H1 (cell line): ENCODE data around the gene HIVEP3. TPM values are rescaled to one million over a fixed set of nuclear protein-coding genes. Genes with fewer than 3 reads are reported as not detected.

Experiments
- CTCF ChIA-PET: fragments of 300-600 bp; sonication (Branson Sonifier 250); formaldehyde crosslinking; loops from one replicate; lab custom pipeline; 2021; ENCODE audit not compliant: partially characterized antibody; lab: Charles Lee
- POLR2A ChIA-PET: fragments of 300-600 bp; sonication (Branson Sonifier 250); formaldehyde crosslinking; loops from one replicate; lab custom pipeline; 2021; ENCODE audit warnings: inconsistent platforms; ENCODE audit not compliant: partially characterized antibody; lab: Charles Lee
- DNase-seq, 2 experiments: peaks; one replicate each; pipeline versions ENCODE4 v3.0.0 to v3.0.0-alpha.2; 2010 to 2022; ENCODE audit warnings: low spot score in 2 of 2, low read depth in 1 of 2, mixed read lengths in 1 of 2
- FAIRE-seq: peaks from 2 replicates; lab custom pipeline; 2011; peaks lifted over from hg19 to GRCh38; lab: Jason Lieb, UNC
- H2AFZ ChIP-seq: 2 replicates; pipeline ENCODE4 v1.8.1; 2012; ENCODE audit warnings: low read length, inconsistent platforms
- H2AK5ac ChIP-seq: 2 replicates; pipeline ENCODE4 v1.6.1; 2013; ENCODE audit warnings: low read depth, low read length
- H2BK120ac ChIP-seq: replicated peaks from 2 replicates; pipeline ENCODE3; 2013; ENCODE audit warnings: low read depth, low read length, inconsistent platforms
- H2BK12ac ChIP-seq: 2 replicates; pipeline ENCODE4 v1.6.1; 2013; ENCODE audit warnings: low read depth, low read length
- H2BK15ac ChIP-seq: 2 replicates; pipeline ENCODE4 v1.6.1; 2013; ENCODE audit warnings: low read length
- H2BK20ac ChIP-seq: 2 replicates; pipeline ENCODE4 v1.6.1; 2013; ENCODE audit warnings: low read length
- H2BK5ac ChIP-seq: 2 replicates; pipeline ENCODE4 v1.6.1; 2013; ENCODE audit warnings: low read depth, low read length
- H3K14ac ChIP-seq: 2 replicates; pipeline ENCODE4 v1.6.1; 2013; ENCODE audit warnings: inconsistent platforms; ENCODE audit not compliant: insufficient read length
- H3K18ac ChIP-seq: 2 replicates; pipeline ENCODE4 v1.6.1; 2013; ENCODE audit warnings: low read length; ENCODE audit errors: extremely low read depth
- H3K23ac ChIP-seq: 2 replicates; pipeline ENCODE4 v1.6.1; 2013; ENCODE audit warnings: inconsistent platforms; ENCODE audit not compliant: insufficient read length
- H3K23me2 ChIP-seq: 2 replicates; pipeline ENCODE4 v1.6.1; 2013; ENCODE audit warnings: low read depth, low read length
- H3K27ac ChIP-seq: 2 replicates; pipeline ENCODE4 v1.6.1; 2011; ENCODE audit warnings: low read depth, low read length, inconsistent platforms
- H3K27me3 ChIP-seq, 4 experiments: replicated peaks in 1 of 4; 1 replicate in 1 of 4; 2 replicates in 3 of 4; pipeline versions ENCODE4 v1.6.1 to v1.8.1; 2011 to 2013; ENCODE audit warnings: low read length in 3 of 4, mild to moderate bottlenecking in 3 of 4, inconsistent platforms in 2 of 4, mixed read lengths in 2 of 4, moderate library complexity in 1 of 4; ENCODE audit not compliant: control insufficient read depth in 3 of 4, insufficient read depth in 3 of 4; ENCODE audit errors: extremely low read depth in 1 of 4
- H3K36me3 ChIP-seq, 4 experiments: 2 replicates each; pipeline versions ENCODE4 v1.6.1 to v1.8.1; 2011 to 2013; ENCODE audit warnings: mild to moderate bottlenecking in 4 of 4, low read length in 3 of 4, moderate library complexity in 2 of 4, control low read depth in 1 of 4, inconsistent platforms in 1 of 4; ENCODE audit not compliant: insufficient read depth in 4 of 4, control insufficient read depth in 2 of 4
- H3K4ac ChIP-seq: replicated peaks from 2 replicates; pipeline ENCODE3; 2013; ENCODE audit warnings: low read length, low read depth, mixed read lengths, inconsistent platforms; ENCODE audit not compliant: insufficient read length
- H3K4me1 ChIP-seq, 4 experiments: replicated peaks in 1 of 4; 1 replicate in 1 of 4; 2 replicates in 3 of 4; pipeline versions ENCODE4 v1.6.1 to v1.8.1; 2011 to 2013; ENCODE audit warnings: low read length in 3 of 4, inconsistent platforms in 2 of 4, mixed read lengths in 1 of 4; ENCODE audit not compliant: insufficient read depth in 4 of 4, control insufficient read depth in 3 of 4
- H3K4me2 ChIP-seq, 2 experiments: 2 replicates each; pipeline versions ENCODE4 v1.6.1 to v1.8.1; 2011 to 2013; ENCODE audit warnings: low read depth in 2 of 2, low read length in 2 of 2, control low read depth in 1 of 2, inconsistent platforms in 1 of 2, mild to moderate bottlenecking in 1 of 2; ENCODE audit not compliant: insufficient read depth in 1 of 2
- H3K4me3 ChIP-seq, 4 experiments: fragments of 200-600, 300-600 bp in 1 of 4; sonication (generic), shearing (Covaris generic), sonication (Bioruptor Twin) in 1 of 4; 2 replicates each; pipeline versions ENCODE4 v1.5.1 to v1.8.1; 2011 to 2016; ENCODE audit warnings: low read length in 4 of 4, low read depth in 3 of 4, control low read depth in 2 of 4, inconsistent platforms in 2 of 4, mild to moderate bottlenecking in 2 of 4, mixed read lengths in 1 of 4, moderate library complexity in 1 of 4; ENCODE audit not compliant: insufficient read depth in 2 of 4; ENCODE audit errors: extremely low read depth in 1 of 4
- H3K56ac ChIP-seq: replicated peaks from 2 replicates; pipeline ENCODE3; 2013; ENCODE audit warnings: low read depth, mild to moderate bottlenecking, mixed read lengths, low read length, inconsistent platforms; ENCODE audit not compliant: insufficient read length
- H3K79me1 ChIP-seq: 2 replicates; pipeline ENCODE4 v1.6.1; 2013; ENCODE audit warnings: low read depth, low read length, control low read depth
- H3K79me2 ChIP-seq, 2 experiments: 2 replicates each; pipeline versions ENCODE4 v1.6.1 to v1.8.1; 2012 to 2013; ENCODE audit warnings: low read length in 2 of 2, mild to moderate bottlenecking in 2 of 2, inconsistent platforms in 1 of 2; ENCODE audit not compliant: insufficient read depth in 2 of 2, control insufficient read depth in 1 of 2
- H3K9ac ChIP-seq, 4 experiments: replicated peaks in 1 of 4; 1 replicate in 1 of 4; 2 replicates in 3 of 4; pipeline versions ENCODE4 v1.6.1 to v1.8.1; 2011 to 2013; ENCODE audit warnings: low read depth in 3 of 4, low read length in 3 of 4, control low read depth in 2 of 4, mild to moderate bottlenecking in 2 of 4, moderate library complexity in 2 of 4, inconsistent platforms in 1 of 4; ENCODE audit errors: extremely low read depth in 1 of 4
- H3K9me3 ChIP-seq, 2 experiments: 2 replicates each; pipeline versions ENCODE4 v1.6.1 to v1.8.1; 2012 to 2013; ENCODE audit warnings: mild to moderate bottlenecking in 2 of 2, moderate library complexity in 2 of 2, control low read depth in 1 of 2, inconsistent platforms in 1 of 2, low read depth in 1 of 2, low read length in 1 of 2, mixed read lengths in 1 of 2; ENCODE audit not compliant: insufficient read depth in 2 of 2
- H4K20me1 ChIP-seq, 2 experiments: replicated peaks in 1 of 2; 2 replicates each; pipeline versions ENCODE3 to v1.8.1; 2011 to 2013; ENCODE audit warnings: inconsistent platforms in 2 of 2, low read length in 2 of 2, mild to moderate bottlenecking in 1 of 2; ENCODE audit not compliant: insufficient read depth in 2 of 2, control insufficient read depth in 1 of 2
- H4K5ac ChIP-seq: 2 replicates; pipeline ENCODE4 v1.6.1; 2013; ENCODE audit warnings: low read length, low read depth, mixed read lengths, inconsistent platforms; ENCODE audit not compliant: insufficient read length
- H4K8ac ChIP-seq: 2 replicates; pipeline ENCODE4 v1.8.0; 2013; ENCODE audit warnings: mild to moderate bottlenecking, moderate library complexity, low read length, inconsistent platforms; ENCODE audit not compliant: insufficient read depth; ENCODE audit errors: extremely low read depth
- H4K91ac ChIP-seq: replicated peaks from 2 replicates; pipeline ENCODE3; 2013; ENCODE audit warnings: low read length, mixed read lengths, inconsistent platforms; ENCODE audit not compliant: insufficient read length
- CTBP2 ChIP-seq: IDR thresholded peaks from 2 replicates; pipeline ENCODE4 v1.7.0; 2011; ENCODE audit warnings: borderline replicate concordance, mild to moderate bottlenecking, moderate library complexity, mixed read lengths, low read length; ENCODE audit not compliant: insufficient read depth, insufficient read length
- HDAC2 ChIP-seq, 2 experiments: fragments of 300-600 bp in 1 of 2; sonication (generic) in 1 of 2; IDR thresholded peaks; 2 replicates each; pipeline ENCODE4 v1.6.1; 2011 to 2012; ENCODE audit warnings: low read depth in 2 of 2, low read length in 2 of 2, mild to moderate bottlenecking in 2 of 2, moderate library complexity in 2 of 2, borderline replicate concordance in 1 of 2, inconsistent platforms in 1 of 2
- KDM4A ChIP-seq: IDR thresholded peaks from one replicate; pipeline ENCODE4 v1.7.1; 2012; ENCODE audit warnings: low read depth, mild to moderate bottlenecking, moderate library complexity, low read length, inconsistent platforms; ENCODE audit not compliant: severe bottlenecking
- NRF1 ChIP-seq: IDR thresholded peaks from 2 replicates; pipeline ENCODE4 v1.6.1; 2011; ENCODE audit warnings: mild to moderate bottlenecking, low read depth, low read length, improper control_type of control experiment
- RBBP5 ChIP-seq: IDR thresholded peaks from 2 replicates; pipeline ENCODE4 v1.7.1; 2012; ENCODE audit warnings: low read depth, mild to moderate bottlenecking, inconsistent platforms, low read length, moderate library complexity, borderline replicate concordance
- RXRA ChIP-seq: IDR thresholded peaks from 2 replicates; pipeline ENCODE4 v1.6.1; 2011; ENCODE audit warnings: low read depth, mild to moderate bottlenecking, low read length, moderate library complexity; ENCODE audit not compliant: insufficient read depth
- SIRT6 ChIP-seq: IDR thresholded peaks from one replicate; pipeline ENCODE4 v1.7.1; 2012; ENCODE audit warnings: low read length, inconsistent platforms
- SP2 ChIP-seq: IDR thresholded peaks from 2 replicates; pipeline ENCODE4 v1.6.1; 2012; ENCODE audit warnings: mild to moderate bottlenecking, low read length, inconsistent platforms
- TCF12 ChIP-seq: IDR thresholded peaks from 2 replicates; pipeline ENCODE4 v1.6.1; 2011; ENCODE audit warnings: low read depth, mild to moderate bottlenecking, low read length
- TEAD4 ChIP-seq: IDR thresholded peaks from 2 replicates; pipeline ENCODE4 v1.6.1; 2012; ENCODE audit warnings: low read depth, low read length, inconsistent platforms, mixed read lengths
- WGBS, 2 experiments: shearing (Covaris generic) in 1 of 2; methylation state at CpG; one replicate each; pipeline versions ENCODE4 v1.1.6 to v1.1.7; 2013 to 2015; ENCODE audit warnings: low lambda C conversion rate in 2 of 2, mixed read lengths in 2 of 2, inconsistent platforms in 1 of 2, low coverage in 1 of 2, missing lambda C conversion rate in 1 of 2; ENCODE audit not compliant: insufficient replicate concordance in 2 of 2, insufficient coverage in 1 of 2, insufficient read length in 1 of 2; ENCODE audit errors: extremely low coverage in 1 of 2, missing lambda C conversion rate in 1 of 2; 5-methylcytosine and 5-hydroxymethylcytosine counted together
- polyA plus RNA-seq, 7 experiments: library from polyadenylated mRNA; depleted of rRNA in 3 of 7; stranded (reverse) in 5 of 7; unstranded in 2 of 7; fragments of >200 nt in 5 of 7; fragments of 200-250 nt in 2 of 7; gene quantifications; 1 replicate in 5 of 7; 2 replicates in 1 of 7; 4 replicates in 1 of 7; pipeline versions ENCODE4 v1.2.1 to v1.2.3, GENCODE V29; 2011 to 2013; ENCODE audit warnings: missing spikeins in 2 of 7, mixed read lengths in 2 of 7
- total RNA-seq: library from RNA; stranded (reverse); fragmentation: NEBNext Ultra II Directional; extraction: Animal tissue kit (Norgen Biotek cat#: 25700); gene quantifications from 2 replicates; pipeline ENCODE4 v1.2.1, GENCODE V29; 2021
- TF ChIP-seq, protein P1 (sequence below): IDR thresholded peaks from 2 replicates; pipeline ENCODE4 v1.6.1; 2012; ENCODE audit warnings: inconsistent platforms

Gene HIVEP3
- total and polyA plus RNA-seq, 2 of the 8 experiments (the other 6 are each of a cell fraction or from before 2014, with no cell fraction given), result 0.24 to 0.69 TPM

DNA sequence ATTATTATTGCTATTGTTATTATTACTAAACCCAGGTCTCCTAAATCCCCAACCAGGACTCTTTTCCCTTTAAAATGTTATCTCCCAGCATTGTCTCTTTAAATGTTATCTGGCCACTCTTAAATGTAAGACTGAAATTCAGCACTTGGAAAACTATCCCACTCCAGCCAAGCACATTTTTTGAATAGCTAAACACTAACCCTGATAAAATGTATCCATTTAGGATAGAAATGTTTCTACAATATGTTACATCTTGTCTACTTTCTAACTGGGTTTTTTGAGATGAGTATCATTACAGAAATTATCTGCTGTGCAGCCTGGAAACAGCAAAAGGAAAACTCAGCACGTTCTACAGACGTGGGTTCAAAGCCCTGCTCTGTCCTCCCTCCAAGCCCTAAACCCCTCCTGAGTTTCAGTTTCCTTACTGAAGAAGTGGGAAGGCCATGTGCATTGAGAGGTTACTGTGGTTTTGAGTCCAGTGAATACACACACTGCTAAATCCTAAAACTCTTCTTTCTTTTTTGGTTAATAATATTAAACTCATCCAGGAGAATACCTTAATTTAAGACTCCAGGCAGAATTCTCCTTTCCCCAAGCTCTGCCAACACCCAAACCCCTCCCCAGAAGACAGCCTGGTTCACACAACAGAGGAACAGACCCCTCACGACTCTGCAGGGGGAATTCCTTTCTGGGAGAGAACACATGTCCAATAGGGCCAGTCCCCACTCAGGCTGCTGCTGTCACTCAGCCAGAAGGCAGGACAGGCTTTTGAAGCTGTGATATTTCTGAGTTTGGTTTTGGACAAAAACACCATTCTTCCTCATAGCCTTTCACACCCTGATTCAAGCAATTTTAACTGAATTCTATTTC, 41.9 kb downstream of the HIVEP3 start:
- H3K9me3 ChIP-seq, result no peaks in the 10 kb centered on the region
- H3K4me1 ChIP-seq, result peaks cover 8 to 14% (median 9%) of the 10 kb centered on the region in 4 experiments
- H3K14ac ChIP-seq, result no peak overlapping the region
- H3K4ac ChIP-seq, result no peak overlapping the region
- no peaks in the 10 kb centered on the region; the same call in 1 of the 2 replicates for H3K23me2 ChIP-seq
- H3K56ac ChIP-seq, result no peak overlapping the region
- H3K79me1 ChIP-seq, result no peaks in the 10 kb centered on the region
- H3K4me3 ChIP-seq, result no peak overlapping the region
- DNase-seq, result no peak
- no peak overlapping the region for H2BK20ac ChIP-seq
- 76% methylated on average over 3 of the region's 3 CpGs; no CpG with 5 or more reads in 1 of the 2 experiments for WGBS, 2 experiments
- H4K20me1 ChIP-seq, result no peaks in the 10 kb centered on the region
- H3K27ac ChIP-seq, result no peak overlapping the region
- no peak overlapping the region for H2AK5ac ChIP-seq
- no peaks in the 10 kb centered on the region for H3K27me3 ChIP-seq
- H2BK5ac ChIP-seq, result no peak overlapping the region
- no peak overlapping the region for H3K23ac ChIP-seq
- H3K4me2 ChIP-seq, result no peak overlapping the region
- no peak overlapping the region; the same call in 1 of the 2 replicates for H2BK15ac ChIP-seq
- H4K5ac ChIP-seq, result no peak overlapping the region
- H3K18ac ChIP-seq, result no peak overlapping the region
- no peaks in the 10 kb centered on the region for H3K36me3 ChIP-seq
- no peak overlapping the region for H3K9ac ChIP-seq
- H2BK12ac ChIP-seq, result no peak overlapping the region
- no peak overlapping the region for H4K91ac ChIP-seq
- no peak overlapping the region for H4K8ac ChIP-seq
- ChIA-PET CTCF (no interaction called here), POLR2A (no interaction called here)
- H2BK120ac ChIP-seq, result peak overlapping the region; percentile 26
- no peak overlapping the region for H2AFZ ChIP-seq
- H3K79me2 ChIP-seq, result no peaks in the 10 kb centered on the region
- no peak for FAIRE-seq
- TF ChIP-seq HDAC2 (IDR thresholded peaks at IDR 0.05; ENCODE audit: borderline replicate concordance in 1 of 2, low read depth in 2 of 2, low read length in 2 of 2), result no peak
- no peak for TF ChIP-seq SP2
- TF ChIP-seq KDM4A, result no peak
- TF ChIP-seq TEAD4, result no peak
- TF ChIP-seq TCF12, result no peak
- TF ChIP-seq NRF1, result no peak
- TF ChIP-seq RXRA, result no peak
- no peak for TF ChIP-seq SIRT6
- no peak for TF ChIP-seq CTBP2
- TF ChIP-seq, protein P1, sequence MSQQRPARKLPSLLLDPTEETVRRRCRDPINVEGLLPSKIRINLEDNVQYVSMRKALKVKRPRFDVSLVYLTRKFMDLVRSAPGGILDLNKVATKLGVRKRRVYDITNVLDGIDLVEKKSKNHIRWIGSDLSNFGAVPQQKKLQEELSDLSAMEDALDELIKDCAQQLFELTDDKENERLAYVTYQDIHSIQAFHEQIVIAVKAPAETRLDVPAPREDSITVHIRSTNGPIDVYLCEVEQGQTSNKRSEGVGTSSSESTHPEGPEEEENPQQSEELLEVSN, result no peak
- no peak for TF ChIP-seq RBBP5
